ENCODE measurements around the gene ST3GAL6. TPM values are rescaled to one million over a fixed set of nuclear protein-coding genes. Genes with fewer than 3 reads are reported as not detected.

Gene ST3GAL6
- polyA plus RNA-seq, 3 donors = 56.4 to 77.6 (median 76.5) TPM

DNA sequence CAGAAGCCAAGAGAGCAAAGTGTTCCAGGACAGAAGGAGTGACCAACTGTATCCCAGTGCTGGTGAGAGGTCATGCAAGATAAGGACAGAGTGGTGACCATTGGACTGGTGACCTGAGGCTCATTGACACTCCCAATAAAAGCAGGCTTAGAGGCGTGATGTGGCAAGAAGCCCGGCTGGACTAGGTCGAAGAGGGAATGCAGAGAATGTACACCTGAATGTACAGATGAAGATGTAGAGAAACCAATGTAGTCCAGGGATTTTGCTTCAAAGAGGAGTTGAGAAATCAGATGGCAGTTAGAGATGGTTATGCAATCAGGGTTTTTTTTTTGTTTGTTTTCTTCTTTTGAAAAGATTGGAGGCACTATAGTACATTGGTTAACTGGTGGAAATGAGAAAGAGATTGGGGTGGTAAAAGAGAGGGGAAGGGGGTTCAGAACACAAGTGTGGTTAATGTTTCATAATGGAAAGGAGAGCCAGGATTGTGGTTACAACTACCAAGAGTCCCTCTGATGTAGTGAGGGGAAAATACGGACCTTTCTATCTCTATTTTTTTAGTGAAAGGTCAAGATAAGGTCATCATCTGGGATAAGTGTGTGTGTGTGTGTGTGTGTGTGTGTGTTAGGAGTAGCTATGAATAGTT, 23.3 kb downstream of the ST3GAL6 start:
- no peak for DNase-seq (ENCODE audit: extremely low read depth in 1 of 11, low read depth in 9 of 11, low spot score in 4 of 11)

DNA sequence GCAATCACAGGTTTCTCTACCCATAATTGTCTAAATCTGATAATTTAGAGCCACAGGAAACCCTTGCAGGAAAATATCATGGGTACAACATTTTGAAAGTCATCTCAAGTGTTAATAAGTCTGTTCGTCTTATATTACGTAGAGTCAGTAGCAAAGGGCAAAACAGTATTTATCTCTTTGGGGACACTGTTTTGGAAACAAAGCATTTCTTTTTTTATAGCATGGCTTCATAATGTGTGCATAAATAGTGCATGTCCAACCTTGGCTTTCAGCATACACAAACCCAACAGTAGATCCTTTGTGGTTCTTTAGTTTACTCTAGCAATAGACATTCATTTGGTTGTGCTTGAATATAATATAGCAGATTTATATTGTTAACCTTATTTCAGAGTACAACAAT, 24.0 kb downstream of the ST3GAL6 start:
- no peak for DNase-seq (ENCODE audit: extremely low read depth in 1 of 11, low read depth in 9 of 11, low spot score in 4 of 11)

DNA sequence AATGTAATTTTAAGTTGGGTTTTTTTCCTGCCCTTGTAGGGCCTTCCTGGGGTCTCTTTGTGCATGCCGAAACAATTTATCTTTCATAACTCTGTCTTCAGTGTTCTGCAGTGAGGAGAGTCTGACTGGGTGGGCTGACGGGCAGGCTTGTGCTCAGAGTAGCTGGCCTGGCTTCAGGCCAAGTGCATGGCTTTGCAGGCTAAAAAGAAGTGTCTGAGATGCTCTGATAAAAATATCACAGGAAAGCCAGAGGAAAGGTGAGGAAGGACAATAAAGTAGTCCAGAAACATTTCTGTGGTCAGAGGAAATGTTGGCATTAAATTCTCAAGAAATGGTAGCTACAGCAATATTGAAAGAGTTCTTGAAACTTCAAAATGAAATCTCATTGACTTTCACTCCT, 25.5 kb downstream of the ST3GAL6 start:
- no peak for DNase-seq (ENCODE audit: extremely low read depth in 1 of 11, low read depth in 9 of 11, low spot score in 4 of 11)

DNA sequence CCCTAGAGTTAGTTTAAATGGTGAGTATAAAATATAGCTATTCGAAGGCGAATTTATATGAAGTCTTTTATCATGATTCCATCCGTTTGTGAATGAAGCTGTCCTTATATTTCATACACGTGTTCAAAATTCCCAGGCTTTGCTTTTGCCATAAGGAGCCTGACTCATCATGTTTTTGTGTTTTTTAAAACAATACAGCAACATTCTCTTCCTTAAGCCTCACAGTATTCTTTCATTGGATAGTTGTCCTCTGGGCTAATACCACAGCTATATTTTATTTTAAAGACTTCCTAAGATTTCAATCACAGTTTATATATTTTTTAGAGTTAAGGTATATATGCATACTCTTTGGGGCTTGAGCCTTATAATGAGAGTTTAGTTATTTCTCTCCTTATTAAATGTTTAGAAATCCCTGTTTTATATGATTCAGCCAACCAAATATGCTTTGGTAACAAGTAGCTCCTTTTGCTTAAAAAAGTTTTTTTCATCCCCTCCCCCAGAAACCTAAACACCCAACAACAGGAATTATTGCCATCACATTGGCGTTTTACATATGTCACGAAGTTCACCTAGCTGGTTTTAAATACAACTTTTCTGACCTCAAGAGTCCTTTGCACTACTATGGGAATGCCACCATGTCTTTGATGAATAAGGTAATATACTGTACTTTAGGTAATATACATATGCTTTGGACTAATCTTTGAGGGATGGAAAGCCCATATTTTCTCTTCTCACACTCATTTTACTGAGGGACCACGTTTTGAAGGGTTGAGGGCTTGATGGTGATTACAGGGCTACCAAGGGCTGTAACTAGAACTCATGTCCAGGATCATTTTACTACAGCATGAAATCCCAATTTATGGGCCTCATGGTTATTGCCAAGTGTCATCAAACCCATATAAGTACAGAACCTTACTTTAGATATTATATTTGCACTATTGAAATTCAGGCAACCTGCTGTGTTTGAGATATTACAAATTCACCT, 28.5 kb downstream of the ST3GAL6 start:
- DNase-seq (ENCODE audit: extremely low read depth in 1 of 11, low read depth in 9 of 11, low spot score in 4 of 11) = no peak

DNA sequence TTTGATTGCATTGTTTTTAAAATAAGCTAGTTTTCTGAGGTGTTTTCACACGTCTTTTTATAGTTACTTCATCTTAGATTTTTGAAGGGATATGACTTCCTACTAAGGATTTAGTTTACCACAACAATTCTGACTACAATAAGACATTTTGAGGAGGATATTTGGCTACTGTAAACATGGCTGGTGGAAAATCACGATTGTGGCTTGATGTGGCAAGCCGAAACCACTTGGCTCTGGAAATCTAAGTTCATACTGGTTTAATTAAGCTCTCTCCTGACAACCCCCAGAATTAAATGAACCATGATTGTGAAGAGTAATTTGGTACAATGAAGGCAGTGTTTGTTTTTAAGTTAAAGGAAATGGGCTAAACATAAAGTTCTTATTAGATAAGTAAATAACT, 30.8 kb downstream of the ST3GAL6 start:
- DNase-seq (ENCODE audit: extremely low read depth in 1 of 11, low read depth in 9 of 11, low spot score in 4 of 11) = no peak

DNA sequence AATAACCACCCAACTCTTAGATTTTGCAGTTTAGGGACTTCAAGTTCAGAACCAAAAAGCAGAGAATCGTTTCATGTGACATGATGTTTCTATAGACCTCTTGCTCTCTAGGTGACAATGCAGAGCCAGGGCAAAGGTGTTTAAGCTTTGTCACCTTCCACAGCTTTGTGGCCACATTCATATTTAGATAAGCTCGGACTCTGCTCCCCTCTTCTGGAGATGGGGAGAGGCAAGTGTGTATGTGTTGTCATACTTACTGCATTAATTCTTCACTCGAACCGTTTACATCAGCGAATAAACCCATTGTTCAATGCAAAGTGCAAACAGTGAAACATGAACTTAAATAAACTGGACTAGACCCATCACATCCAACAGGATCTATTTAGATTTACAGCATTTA, 33.2 kb downstream of the ST3GAL6 start:
- DNase-seq (ENCODE audit: extremely low read depth in 1 of 11, low read depth in 9 of 11, low spot score in 4 of 11) = no peak

DNA sequence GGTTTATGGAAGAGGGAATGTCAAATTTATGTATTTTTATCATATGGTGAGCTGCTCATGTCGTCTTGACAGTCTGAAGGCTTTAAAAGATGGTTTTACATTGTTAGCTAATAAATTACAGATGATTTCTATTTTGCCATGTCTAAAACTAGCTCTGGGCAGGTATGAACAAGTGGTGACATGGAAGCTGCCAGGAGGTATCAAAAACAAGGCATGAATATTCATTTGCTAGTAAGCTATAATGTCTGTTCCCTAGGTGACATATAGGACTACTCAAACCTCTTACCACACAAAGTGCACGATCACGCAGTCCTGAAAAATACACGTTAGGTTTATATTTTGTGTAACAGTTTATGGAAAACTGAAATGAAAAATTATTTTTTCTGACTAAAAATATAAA, 34.8 kb downstream of the ST3GAL6 start:
- no peak for DNase-seq (ENCODE audit: extremely low read depth in 1 of 11, low read depth in 9 of 11, low spot score in 4 of 11)

DNA sequence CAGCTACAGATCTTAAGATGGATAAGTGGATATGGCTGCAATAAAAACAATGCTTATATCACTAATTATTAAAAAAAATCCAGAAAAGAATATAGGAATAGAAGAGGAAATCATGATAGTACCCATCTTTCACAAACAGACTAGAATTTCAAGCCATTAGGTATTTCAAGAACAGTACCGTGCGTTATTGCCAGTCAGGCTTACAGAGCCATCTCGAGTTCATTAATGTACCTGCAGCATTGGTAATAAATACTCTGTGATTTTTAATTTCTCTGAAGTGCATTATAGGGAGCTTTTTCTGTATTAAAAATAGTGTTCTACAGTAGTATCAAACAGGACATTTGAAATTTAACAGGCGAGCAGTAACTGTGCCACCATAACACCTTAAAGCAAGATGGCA, 35.7 kb downstream of the ST3GAL6 start:
- no peak for DNase-seq (ENCODE audit: extremely low read depth in 1 of 11, low read depth in 9 of 11, low spot score in 4 of 11)

DNA sequence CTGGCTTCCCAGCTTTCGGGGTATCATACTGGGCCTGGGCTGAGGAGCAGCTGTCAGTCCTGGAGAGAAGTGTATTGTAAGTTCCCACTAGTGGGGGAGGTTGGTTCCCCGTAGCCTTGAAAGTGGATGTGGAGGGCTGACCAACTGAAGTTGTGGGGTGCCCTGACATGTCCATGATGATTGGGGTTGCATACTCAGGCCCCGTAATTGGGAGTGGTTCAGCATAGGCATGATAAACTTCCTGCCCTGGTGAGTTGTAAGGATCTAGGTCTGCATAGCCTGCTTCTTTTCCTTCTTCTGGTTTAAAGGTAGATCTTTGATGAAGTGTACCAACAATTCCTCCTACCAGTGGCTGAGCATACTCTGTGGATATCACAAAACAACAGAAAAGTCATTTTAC, 36.3 kb downstream of the ST3GAL6 start:
- no peak for DNase-seq (ENCODE audit: extremely low read depth in 1 of 11, low read depth in 9 of 11, low spot score in 4 of 11)

DNA sequence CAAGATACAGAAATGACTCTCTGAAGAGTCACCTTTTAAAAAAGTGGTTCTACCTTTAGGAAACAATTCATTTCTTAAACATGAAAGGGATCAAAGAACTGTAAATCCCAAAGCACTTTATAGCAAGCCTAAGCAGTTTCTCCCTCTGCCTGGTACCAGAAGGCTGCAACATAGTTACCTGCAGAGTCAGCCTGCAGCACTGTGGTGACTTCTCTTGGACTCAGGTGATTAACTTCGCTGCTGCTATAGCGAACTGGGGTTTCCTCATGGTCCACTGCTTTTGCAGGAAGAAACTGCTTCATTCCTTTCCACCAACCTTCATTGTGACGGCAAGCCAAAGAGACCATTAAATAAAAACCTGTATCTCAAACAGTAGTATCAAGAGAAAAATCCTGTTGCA, 37.3 kb downstream of the ST3GAL6 start:
- DNase-seq (ENCODE audit: extremely low read depth in 1 of 11, low read depth in 9 of 11, low spot score in 4 of 11) = peak in 4 of 11 donors; percentile 40 to 73 (median 51)

DNA sequence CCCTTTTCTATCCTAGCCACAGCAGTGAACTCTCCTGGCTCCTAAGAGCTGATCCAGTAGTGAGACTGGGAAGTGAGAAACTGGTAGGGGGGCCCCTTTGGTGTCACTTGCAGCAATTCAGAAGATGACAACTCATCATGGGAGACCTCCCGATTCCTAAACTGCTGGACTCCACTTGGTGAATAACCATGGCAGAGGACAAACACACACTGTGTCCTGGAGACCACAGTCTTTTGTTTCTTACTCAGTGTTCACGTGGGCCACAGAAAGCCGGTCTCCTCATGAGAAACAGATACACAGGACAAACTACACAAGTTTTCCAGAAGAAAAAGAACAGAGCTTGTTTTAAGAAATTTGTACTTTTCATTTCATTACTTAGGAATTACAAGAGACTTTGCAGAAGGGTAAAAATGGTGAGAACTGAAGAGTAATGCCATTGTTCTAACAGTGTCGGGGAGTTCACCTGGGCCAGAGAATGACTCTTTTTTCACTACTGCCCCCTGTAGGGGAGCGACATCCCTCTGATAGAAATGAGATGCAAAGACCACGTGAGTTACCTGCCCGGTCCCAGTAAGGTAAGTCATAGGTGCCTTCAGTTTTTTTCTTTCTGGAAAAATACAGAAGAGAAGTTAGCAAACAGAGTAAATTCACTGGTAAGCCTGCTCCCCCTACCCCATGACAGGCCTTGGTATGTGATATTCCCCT, 38.1 kb downstream of the ST3GAL6 start:
- DNase-seq (ENCODE audit: extremely low read depth in 1 of 11, low read depth in 9 of 11, low spot score in 4 of 11) = no peak

DNA sequence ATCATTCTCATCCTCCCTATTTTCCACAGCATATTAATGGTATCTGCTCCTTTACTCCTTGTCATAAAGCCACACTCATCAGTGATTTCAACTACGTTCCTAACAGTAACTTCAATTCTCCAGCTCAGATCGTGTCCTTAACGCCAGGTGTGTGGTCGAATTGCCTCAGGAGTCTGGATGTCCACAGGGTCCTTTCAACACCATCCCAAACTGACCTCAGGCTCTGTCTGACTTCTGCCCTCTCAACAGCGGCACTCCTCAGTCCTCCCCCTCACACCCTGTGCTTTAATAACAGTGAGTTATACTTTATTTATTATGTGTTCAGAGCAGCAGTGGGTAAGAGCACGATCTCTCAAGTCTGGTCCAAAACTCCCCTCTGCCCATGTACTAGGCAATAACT, 42.4 kb downstream of the ST3GAL6 start:
- no peak for DNase-seq (ENCODE audit: extremely low read depth in 1 of 11, low read depth in 9 of 11, low spot score in 4 of 11)

DNA sequence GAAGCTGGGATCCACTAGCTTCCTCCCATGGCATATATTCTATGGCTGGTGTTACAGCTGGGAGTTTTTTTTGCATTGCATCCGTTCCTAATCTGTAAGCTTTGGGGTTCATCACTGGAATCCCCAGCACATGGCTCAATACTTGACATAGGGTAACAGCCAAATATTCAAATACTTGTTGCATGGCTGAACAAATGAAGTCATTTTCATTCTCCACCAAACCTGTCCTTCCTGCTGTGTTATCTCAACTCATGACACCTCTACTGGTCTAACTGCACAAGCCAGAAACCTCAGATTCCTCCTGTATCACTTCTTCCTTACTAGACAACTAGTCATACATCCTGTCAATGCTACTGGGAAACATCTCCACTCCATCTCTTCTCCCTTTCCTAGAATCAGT, 43.4 kb downstream of the ST3GAL6 start:
- no peak for DNase-seq (ENCODE audit: extremely low read depth in 1 of 11, low read depth in 9 of 11, low spot score in 4 of 11)

DNA sequence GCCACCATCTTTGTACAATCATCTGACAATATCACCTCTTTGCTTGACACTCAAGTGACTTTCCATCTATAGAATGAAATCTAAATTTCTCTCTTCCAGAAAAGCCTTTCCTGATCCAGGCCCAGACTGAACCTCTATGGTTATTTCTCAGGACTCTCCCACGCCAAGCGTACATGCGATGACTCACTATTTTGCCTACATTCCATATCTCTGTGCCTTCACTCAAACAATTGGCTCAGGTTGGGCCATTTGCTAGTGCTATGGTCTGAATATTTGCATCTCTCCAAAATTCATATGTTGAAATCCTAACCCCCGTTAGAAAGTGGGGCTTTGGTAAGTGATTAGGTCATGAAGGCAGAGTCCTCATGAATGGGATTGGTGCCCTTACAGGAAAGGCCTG, 43.9 kb downstream of the ST3GAL6 start:
- DNase-seq (ENCODE audit: extremely low read depth in 1 of 11, low read depth in 9 of 11, low spot score in 4 of 11) = no peak

DNA sequence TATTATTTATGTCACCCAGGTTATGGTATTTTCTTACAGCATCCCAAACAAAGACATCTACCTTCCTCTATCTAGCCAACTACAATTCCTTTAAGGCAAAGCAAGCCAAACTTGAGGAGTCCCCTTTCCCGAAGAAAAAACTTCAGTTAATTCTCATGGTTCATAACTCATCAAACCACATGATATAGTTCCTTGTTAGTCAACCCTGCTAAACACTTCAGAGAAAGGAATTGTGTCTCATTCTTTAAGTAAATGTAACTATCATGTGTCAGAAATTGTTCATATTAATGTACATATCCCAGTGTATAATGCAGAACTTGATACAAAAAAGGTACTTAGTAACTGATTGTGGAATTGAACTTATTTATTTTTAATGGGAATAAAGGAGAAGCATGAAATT, 44.4 kb downstream of the ST3GAL6 start:
- DNase-seq (ENCODE audit: extremely low read depth in 1 of 11, low read depth in 9 of 11, low spot score in 4 of 11) = no peak

DNA sequence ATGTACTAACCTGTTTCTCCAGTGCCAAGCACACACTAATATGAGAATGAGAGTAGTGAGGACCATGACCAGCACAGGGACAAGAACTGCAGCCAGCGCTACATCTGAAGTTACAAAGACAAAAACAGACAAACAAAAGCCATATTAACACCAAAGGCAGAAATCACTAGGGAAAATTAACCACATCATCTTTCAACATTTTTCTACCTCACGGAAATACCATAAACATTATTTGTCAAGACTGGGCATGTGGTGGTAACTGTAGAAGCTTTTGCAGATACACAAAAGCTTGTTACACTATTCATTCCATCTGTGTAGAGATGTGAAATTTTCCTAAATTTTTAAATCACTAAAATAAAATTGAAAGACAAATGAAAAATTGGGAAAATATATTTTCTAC, 44.9 kb downstream of the ST3GAL6 start:
- DNase-seq (ENCODE audit: extremely low read depth in 1 of 11, low read depth in 9 of 11, low spot score in 4 of 11) = no peak

DNA sequence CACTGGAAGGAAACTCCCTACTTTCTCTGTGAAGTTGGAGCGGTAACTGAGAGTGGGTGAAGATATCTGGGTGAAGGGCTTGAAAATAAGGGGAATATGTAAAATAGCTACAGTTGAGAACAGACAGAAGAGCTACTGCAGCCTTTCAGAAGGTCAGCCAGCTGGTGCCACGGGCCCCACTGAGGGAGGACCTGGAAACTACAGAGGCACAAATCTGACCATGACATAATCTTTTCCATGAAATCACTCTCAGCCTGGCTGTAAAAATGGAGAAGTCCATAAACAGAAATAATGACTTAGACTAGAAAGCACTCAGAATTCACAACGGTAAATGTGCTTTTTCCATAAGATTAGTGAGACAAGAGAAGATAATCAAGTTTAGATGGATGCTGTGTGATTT, 46.4 kb downstream of the ST3GAL6 start:
- DNase-seq (ENCODE audit: extremely low read depth in 1 of 11, low read depth in 9 of 11, low spot score in 4 of 11) = no peak

DNA sequence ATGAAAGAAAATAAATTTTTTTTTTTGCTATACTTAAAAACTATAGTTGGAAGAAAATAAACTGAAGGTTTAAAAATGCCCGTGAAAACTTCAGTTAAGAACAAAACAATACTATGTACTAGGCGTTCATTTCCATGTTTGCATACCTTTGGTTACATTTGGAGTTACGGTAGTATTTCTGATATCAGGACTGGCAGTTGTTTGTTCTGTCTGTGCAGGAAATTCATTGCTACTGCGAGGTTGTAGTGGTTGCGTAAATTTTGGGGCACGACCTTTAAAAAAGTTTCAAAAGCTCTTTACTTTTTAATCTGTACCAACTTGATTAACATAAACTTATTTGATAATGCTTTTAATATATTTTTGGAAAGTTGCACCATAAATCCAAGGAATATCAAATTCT, 47.9 kb downstream of the ST3GAL6 start:
- no peak for DNase-seq (ENCODE audit: extremely low read depth in 1 of 11, low read depth in 9 of 11, low spot score in 4 of 11)

DNA sequence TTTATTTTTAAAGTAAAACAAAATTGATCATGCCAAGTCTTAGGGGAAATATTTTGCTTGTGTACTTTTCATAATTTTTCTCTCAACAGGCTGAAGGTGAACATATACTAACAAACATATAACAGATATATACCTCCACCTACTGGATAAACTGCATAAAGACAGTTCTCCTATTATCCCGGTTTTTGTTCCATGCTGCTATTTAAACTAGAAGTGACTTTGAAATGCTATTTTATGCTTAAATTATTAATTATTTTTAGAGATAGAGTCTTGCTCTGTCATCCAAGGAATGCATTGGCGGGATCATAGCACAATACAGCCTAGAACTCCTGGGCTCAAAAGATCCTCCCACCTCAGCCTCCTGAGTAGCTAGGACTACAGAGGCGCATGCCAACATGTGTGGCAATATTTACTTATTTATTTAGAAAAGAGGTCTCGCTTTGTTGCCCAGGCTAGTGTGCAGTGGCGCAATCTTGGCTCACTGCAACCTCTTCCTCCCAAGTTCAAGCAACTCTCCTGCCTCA, 49.8 kb downstream of the ST3GAL6 start:
- peak in 1 of 11 donors; percentile 31 for DNase-seq (ENCODE audit: extremely low read depth in 1 of 11, low read depth in 9 of 11, low spot score in 4 of 11)
